Breast epithelium (tissue), 3 donors: ENCODE data around the gene RAET1G.
"Not testable (repeated sequence)": the region's sequence is repeated elsewhere in the genome, so short reads cannot be mapped to it uniquely, and the experiment has no call there.

Source experiments
- CTCF ChIP-seq, 3 donors: fragments of 450-650 bp; IDR thresholded peaks; one replicate each; pipeline ENCODE4 v1.5.1; 2016 to 2017; ENCODE audit warnings: antibody characterized with exemption in 3 of 3, mild to moderate bottlenecking in 3 of 3, moderate library complexity in 3 of 3
- POLR2A ChIP-seq: fragments of 450-650 bp; IDR thresholded peaks from one replicate; pipeline ENCODE4 v1.6.1; 2016; ENCODE audit warnings: antibody characterized with exemption, mild to moderate bottlenecking, moderate library complexity
- POLR2AphosphoS5 ChIP-seq, 3 donors: sonication (generic); formaldehyde crosslinking; IDR thresholded peaks; one replicate each; pipeline ENCODE4 v1.6.1; 2017; ENCODE audit warnings: antibody characterized with exemption in 3 of 3

GRCh38 chr6:149943321-149943720 is 20.4 kb upstream of the RAET1G start:
- TF ChIP-seq CTCF (IDR thresholded peaks at IDR 0.05); POLR2AphosphoS5 (IDR thresholded peaks at IDR 0.05); POLR2A: not testable (repeated sequence)
